ENCODE data around the gene AKNA. TPM values are rescaled to one million over a fixed set of nuclear protein-coding genes. Genes with fewer than 3 reads are reported as not detected.

Gene AKNA
- polyA plus RNA-seq, 1 donor from 2014 or later = 1.2 TPM

DNA sequence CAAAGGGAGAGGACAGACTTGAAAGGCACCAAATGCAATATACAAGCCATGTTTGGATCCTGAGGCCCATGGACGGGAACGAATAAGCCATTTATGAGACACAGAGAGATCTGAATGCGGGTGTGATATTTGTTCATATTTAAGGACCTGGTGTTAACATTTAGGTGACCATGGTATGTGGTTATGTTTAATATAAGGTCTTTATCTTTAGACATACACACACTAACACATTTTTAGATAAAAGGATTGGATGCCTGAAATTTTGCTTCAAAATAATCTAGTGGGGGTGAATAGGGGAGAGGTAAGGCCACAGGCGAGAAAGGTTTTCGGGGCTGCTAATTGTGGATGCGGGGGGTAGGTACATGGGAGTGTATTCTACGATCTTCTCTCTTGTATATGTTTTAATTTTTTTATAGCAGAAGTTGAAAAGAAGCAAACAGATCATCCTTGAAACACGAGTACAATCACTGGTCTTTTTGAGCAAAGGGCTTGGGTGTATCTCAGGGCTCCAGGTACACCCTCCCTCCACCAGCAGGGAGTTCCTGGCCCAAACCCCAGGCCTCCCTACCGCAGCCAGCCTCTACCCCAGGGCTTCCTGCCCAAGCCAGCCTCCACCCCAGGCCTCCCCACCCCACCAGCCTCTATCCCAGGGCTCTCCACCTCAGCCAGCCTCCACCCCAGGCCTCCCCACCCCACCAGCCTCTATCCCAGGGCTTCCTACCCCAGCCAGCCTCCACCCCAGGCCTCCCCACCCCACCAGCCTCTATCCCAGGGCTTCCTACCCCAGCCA, 12.2 kb downstream of the AKNA start:
- no peaks in the 10 kb centered on the region for H3K9me3 ChIP-seq (ENCODE audit: low read length)
- TF ChIP-seq SMC3 (conservative IDR thresholded peaks at IDR 0.05; ENCODE audit: poor library complexity) (no peak), MXI1 (conservative IDR thresholded peaks at IDR 0.05; ENCODE audit: poor library complexity, severe bottlenecking) (no peak), TAF1 (IDR thresholded peaks at IDR 0.05; ENCODE audit: low read depth) (no peak), RAD21 (conservative IDR thresholded peaks at IDR 0.05) (no peak), EZH2 (IDR thresholded peaks at IDR 0.05; ENCODE audit: borderline replicate concordance, insufficient read depth, low read length, poor library complexity, severe bottlenecking) (no peak), POLR2AphosphoS5 (IDR thresholded peaks at IDR 0.05) (no peak), EP300 (conservative IDR thresholded peaks at IDR 0.05; ENCODE audit: poor library complexity, severe bottlenecking) (no peak)
- TF ChIP-seq, protein P1, sequence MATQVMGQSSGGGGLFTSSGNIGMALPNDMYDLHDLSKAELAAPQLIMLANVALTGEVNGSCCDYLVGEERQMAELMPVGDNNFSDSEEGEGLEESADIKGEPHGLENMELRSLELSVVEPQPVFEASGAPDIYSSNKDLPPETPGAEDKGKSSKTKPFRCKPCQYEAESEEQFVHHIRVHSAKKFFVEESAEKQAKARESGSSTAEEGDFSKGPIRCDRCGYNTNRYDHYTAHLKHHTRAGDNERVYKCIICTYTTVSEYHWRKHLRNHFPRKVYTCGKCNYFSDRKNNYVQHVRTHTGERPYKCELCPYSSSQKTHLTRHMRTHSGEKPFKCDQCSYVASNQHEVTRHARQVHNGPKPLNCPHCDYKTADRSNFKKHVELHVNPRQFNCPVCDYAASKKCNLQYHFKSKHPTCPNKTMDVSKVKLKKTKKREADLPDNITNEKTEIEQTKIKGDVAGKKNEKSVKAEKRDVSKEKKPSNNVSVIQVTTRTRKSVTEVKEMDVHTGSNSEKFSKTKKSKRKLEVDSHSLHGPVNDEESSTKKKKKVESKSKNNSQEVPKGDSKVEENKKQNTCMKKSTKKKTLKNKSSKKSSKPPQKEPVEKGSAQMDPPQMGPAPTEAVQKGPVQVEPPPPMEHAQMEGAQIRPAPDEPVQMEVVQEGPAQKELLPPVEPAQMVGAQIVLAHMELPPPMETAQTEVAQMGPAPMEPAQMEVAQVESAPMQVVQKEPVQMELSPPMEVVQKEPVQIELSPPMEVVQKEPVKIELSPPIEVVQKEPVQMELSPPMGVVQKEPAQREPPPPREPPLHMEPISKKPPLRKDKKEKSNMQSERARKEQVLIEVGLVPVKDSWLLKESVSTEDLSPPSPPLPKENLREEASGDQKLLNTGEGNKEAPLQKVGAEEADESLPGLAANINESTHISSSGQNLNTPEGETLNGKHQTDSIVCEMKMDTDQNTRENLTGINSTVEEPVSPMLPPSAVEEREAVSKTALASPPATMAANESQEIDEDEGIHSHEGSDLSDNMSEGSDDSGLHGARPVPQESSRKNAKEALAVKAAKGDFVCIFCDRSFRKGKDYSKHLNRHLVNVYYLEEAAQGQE (IDR thresholded peaks at IDR 0.05; ENCODE audit: borderline replicate concordance) = no peak
- TF ChIP-seq, protein P2, sequence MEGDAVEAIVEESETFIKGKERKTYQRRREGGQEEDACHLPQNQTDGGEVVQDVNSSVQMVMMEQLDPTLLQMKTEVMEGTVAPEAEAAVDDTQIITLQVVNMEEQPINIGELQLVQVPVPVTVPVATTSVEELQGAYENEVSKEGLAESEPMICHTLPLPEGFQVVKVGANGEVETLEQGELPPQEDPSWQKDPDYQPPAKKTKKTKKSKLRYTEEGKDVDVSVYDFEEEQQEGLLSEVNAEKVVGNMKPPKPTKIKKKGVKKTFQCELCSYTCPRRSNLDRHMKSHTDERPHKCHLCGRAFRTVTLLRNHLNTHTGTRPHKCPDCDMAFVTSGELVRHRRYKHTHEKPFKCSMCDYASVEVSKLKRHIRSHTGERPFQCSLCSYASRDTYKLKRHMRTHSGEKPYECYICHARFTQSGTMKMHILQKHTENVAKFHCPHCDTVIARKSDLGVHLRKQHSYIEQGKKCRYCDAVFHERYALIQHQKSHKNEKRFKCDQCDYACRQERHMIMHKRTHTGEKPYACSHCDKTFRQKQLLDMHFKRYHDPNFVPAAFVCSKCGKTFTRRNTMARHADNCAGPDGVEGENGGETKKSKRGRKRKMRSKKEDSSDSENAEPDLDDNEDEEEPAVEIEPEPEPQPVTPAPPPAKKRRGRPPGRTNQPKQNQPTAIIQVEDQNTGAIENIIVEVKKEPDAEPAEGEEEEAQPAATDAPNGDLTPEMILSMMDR (IDR thresholded peaks at IDR 0.05; ENCODE audit: poor library complexity, severe bottlenecking) = no peak
- H2AFZ ChIP-seq (ENCODE audit: low read depth, low read length) = no peak overlapping the region
- H4K20me1 ChIP-seq (ENCODE audit: insufficient read depth) = no peaks in the 10 kb centered on the region
- no peaks in the 10 kb centered on the region for H3K9me2 ChIP-seq (ENCODE audit: insufficient read depth, low read length)
- H3K4me2 ChIP-seq (ENCODE audit: low read length) = no peak overlapping the region
- H3F3A ChIP-seq (ENCODE audit: insufficient read depth, low read length, poor library complexity, severe bottlenecking) = no peaks in the 10 kb centered on the region
- H3K9ac ChIP-seq (ENCODE audit: low read length) = no peak overlapping the region
- no peaks in the 10 kb centered on the region for H3K79me2 ChIP-seq (replicated peaks; ENCODE audit: insufficient read depth, low read length)
- no peaks in the 10 kb centered on the region for H3K27me3 ChIP-seq (ENCODE audit: insufficient read depth, low read depth, low read length)
- H3K4me3 ChIP-seq (ENCODE audit: low read length) = no peak overlapping the region
- H3K27ac ChIP-seq (ENCODE audit: low read length) = no peak overlapping the region
- H3K36me3 ChIP-seq (ENCODE audit: insufficient read depth, low read length) = no peaks in the 10 kb centered on the region

DNA sequence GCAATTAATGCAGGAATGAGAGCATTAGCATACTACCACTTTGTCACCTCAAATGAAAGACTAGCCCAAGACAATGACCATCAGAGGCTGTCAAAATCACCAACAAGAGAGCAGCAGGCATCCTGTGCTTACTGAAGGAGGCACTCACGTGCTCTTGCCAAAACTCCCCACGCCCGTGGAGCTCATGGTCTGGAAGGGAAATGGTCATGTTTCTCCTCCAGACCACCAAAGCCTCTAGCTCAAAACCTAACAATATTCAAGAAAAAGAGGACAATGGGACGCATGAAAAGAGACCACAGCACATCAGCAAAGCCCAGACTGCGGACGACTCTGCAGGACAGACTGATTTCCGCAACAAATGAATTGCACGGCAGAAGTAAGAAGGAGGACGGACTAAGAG, 12.8 kb downstream of the AKNA start:
- no peak for TF ChIP-seq RAD21 (conservative IDR thresholded peaks at IDR 0.05)
- TF ChIP-seq, protein P2 (IDR thresholded peaks at IDR 0.05; ENCODE audit: poor library complexity, severe bottlenecking) = no peak
- no peak for TF ChIP-seq POLR2AphosphoS5 (IDR thresholded peaks at IDR 0.05)
- no peak for TF ChIP-seq MXI1 (conservative IDR thresholded peaks at IDR 0.05; ENCODE audit: poor library complexity, severe bottlenecking)
- TF ChIP-seq SMC3 (conservative IDR thresholded peaks at IDR 0.05; ENCODE audit: poor library complexity) = no peak
- no peak for TF ChIP-seq TAF1 (IDR thresholded peaks at IDR 0.05; ENCODE audit: low read depth)
- no peak for TF ChIP-seq EZH2 (IDR thresholded peaks at IDR 0.05; ENCODE audit: borderline replicate concordance, insufficient read depth, low read length, poor library complexity, severe bottlenecking)
- TF ChIP-seq EP300 (conservative IDR thresholded peaks at IDR 0.05; ENCODE audit: poor library complexity, severe bottlenecking) = no peak
- TF ChIP-seq, protein P1 (IDR thresholded peaks at IDR 0.05; ENCODE audit: borderline replicate concordance) = no peak
- no peaks in the 10 kb centered on the region for H3K36me3 ChIP-seq (ENCODE audit: insufficient read depth, low read length)

More for the DNA sequence above, 12.8 kb downstream of the AKNA start:
- H3K27ac ChIP-seq (ENCODE audit: low read length) = no peak overlapping the region
- H2AFZ ChIP-seq (ENCODE audit: low read depth, low read length) = no peak overlapping the region
- H3K9me3 ChIP-seq (ENCODE audit: low read length) = no peaks in the 10 kb centered on the region
- H3K27me3 ChIP-seq (ENCODE audit: insufficient read depth, low read depth, low read length) = no peaks in the 10 kb centered on the region
- no peak overlapping the region for H3K4me2 ChIP-seq (ENCODE audit: low read length)
- H3K9ac ChIP-seq (ENCODE audit: low read length) = no peak overlapping the region
- no peaks in the 10 kb centered on the region for H4K20me1 ChIP-seq (ENCODE audit: insufficient read depth)
- H3K4me3 ChIP-seq (ENCODE audit: low read length) = no peak overlapping the region
- H3F3A ChIP-seq (ENCODE audit: insufficient read depth, low read length, poor library complexity, severe bottlenecking) = no peaks in the 10 kb centered on the region
- H3K79me2 ChIP-seq (replicated peaks; ENCODE audit: insufficient read depth, low read length) = no peaks in the 10 kb centered on the region
- no peaks in the 10 kb centered on the region for H3K9me2 ChIP-seq (ENCODE audit: insufficient read depth, low read length)
